ENCODE results near the gene RBFOX2. TPM values are rescaled to one million over a fixed set of nuclear protein-coding genes. Genes with fewer than 3 reads are reported as not detected.
A peak's percentile ranks its signal among the peaks of the same experiment; 100 is the strongest.
"Not testable (repeated sequence)": the region's sequence is repeated elsewhere in the genome, so short reads cannot be mapped to it uniquely, and the experiment has no call there.

The RBFOX2 gene
- total RNA-seq, 1 donor from 2014 or later: 126 TPM

- H3K4me3 Mint-ChIP-seq: peak overlapping the region; percentile 94
- no peaks in the 10 kb centered on the region for H3K36me3 Mint-ChIP-seq (ENCODE audit: low read depth)
- no peak for TF ChIP-seq CTCF (conservative IDR thresholded peaks at IDR 0.05)
- DNase-seq (ENCODE audit: low read depth, low spot score): no peak
- peak overlapping the region; percentile 89 for H3K27ac Mint-ChIP-seq (ENCODE audit: unreplicated experiment)
- no peaks in the 10 kb centered on the region for H3K27me3 Mint-ChIP-seq (ENCODE audit: low read depth)
- no peaks in the 10 kb centered on the region for H3K9me3 Mint-ChIP-seq
- H3K4me1 Mint-ChIP-seq: peaks cover 49% of the 10 kb centered on the region
Observed at GRCh38 chr22:36027579-36027934, 1.1 kb downstream of the RBFOX2 start.

- H3K36me3 Mint-ChIP-seq (ENCODE audit: low read depth): peaks cover 3% of the 10 kb centered on the region
- no peak for DNase-seq (ENCODE audit: low read depth, low spot score)
- no peaks in the 10 kb centered on the region for H3K9me3 Mint-ChIP-seq
- peak overlapping the region; percentile 37 for H3K27ac Mint-ChIP-seq (ENCODE audit: unreplicated experiment)
- no peaks in the 10 kb centered on the region for H3K27me3 Mint-ChIP-seq (ENCODE audit: low read depth)
- peak overlapping the region; percentile 94 for H3K4me3 Mint-ChIP-seq
- TF ChIP-seq CTCF (conservative IDR thresholded peaks at IDR 0.05): no peak
- peaks cover 56% of the 10 kb centered on the region for H3K4me1 Mint-ChIP-seq
Observed at GRCh38 chr22:36026741-36027140, 1.9 kb downstream of the RBFOX2 start.

- peak overlapping the region; percentile 34 for H3K4me3 Mint-ChIP-seq
Observed at GRCh38 chr22:36022697-36023096, 5.9 kb downstream of the RBFOX2 start.

GRCh38 chr22:36022162-36022561 is 6.5 kb downstream of the RBFOX2 start:
- Mint-ChIP-seq H3K27me3 (ENCODE audit: low read depth) (no peaks in the 10 kb centered on the region), H3K27ac (ENCODE audit: unreplicated experiment) (peak overlapping the region; percentile 39), H3K36me3 (ENCODE audit: low read depth) (peaks cover 8% of the 10 kb centered on the region), H3K4me3 (no peak overlapping the region), H3K4me1 (peaks cover 69% of the 10 kb centered on the region), H3K9me3 (no peaks in the 10 kb centered on the region)
- TF ChIP-seq CTCF (conservative IDR thresholded peaks at IDR 0.05): no peak
- DNase-seq (ENCODE audit: low read depth, low spot score): no peak

More at GRCh38 chr22:36022697-36023096, 5.9 kb downstream of the RBFOX2 start:
- peak overlapping the region; percentile 39 for H3K27ac Mint-ChIP-seq (ENCODE audit: unreplicated experiment)
- no peak for TF ChIP-seq CTCF (conservative IDR thresholded peaks at IDR 0.05)
- DNase-seq (ENCODE audit: low read depth, low spot score): no peak
- H3K27me3 Mint-ChIP-seq (ENCODE audit: low read depth): no peaks in the 10 kb centered on the region
- no peaks in the 10 kb centered on the region for H3K9me3 Mint-ChIP-seq
- peaks cover 8% of the 10 kb centered on the region for H3K36me3 Mint-ChIP-seq (ENCODE audit: low read depth)
- H3K4me1 Mint-ChIP-seq: peaks cover 69% of the 10 kb centered on the region

GRCh38 chr22:36021606-36022153 is 6.9 kb downstream of the RBFOX2 start:
- H3K36me3 Mint-ChIP-seq (ENCODE audit: low read depth): peaks cover 8% of the 10 kb centered on the region
- no peaks in the 10 kb centered on the region for H3K27me3 Mint-ChIP-seq (ENCODE audit: low read depth)
- no peaks in the 10 kb centered on the region for H3K9me3 Mint-ChIP-seq
- no peak overlapping the region for H3K27ac Mint-ChIP-seq (ENCODE audit: unreplicated experiment)
- TF ChIP-seq CTCF (conservative IDR thresholded peaks at IDR 0.05): no peak
- no peak for DNase-seq (ENCODE audit: low read depth, low spot score)
- H3K4me3 Mint-ChIP-seq: no peak overlapping the region
- peaks cover 69% of the 10 kb centered on the region for H3K4me1 Mint-ChIP-seq

GRCh38 chr22:36020865-36021264 is 7.8 kb downstream of the RBFOX2 start:
- H3K27ac Mint-ChIP-seq (ENCODE audit: unreplicated experiment); H3K27me3 Mint-ChIP-seq (ENCODE audit: low read depth); H3K4me3 Mint-ChIP-seq; DNase-seq (ENCODE audit: low read depth, low spot score); H3K36me3 Mint-ChIP-seq (ENCODE audit: low read depth); H3K9me3 Mint-ChIP-seq: not testable (repeated sequence)
- peaks cover 71% of the 10 kb centered on the region for H3K4me1 Mint-ChIP-seq

Data from neural crest cell (in vitro differentiated cells).